Ectodermal cell (in vitro differentiated cells): Measurements from ENCODE around the gene DHRSX.
"Not testable (repeated sequence)": the region's sequence is repeated elsewhere in the genome, so short reads cannot be mapped to it uniquely, and the experiment has no call there.

ENCODE experiments used
- H3K27ac ChIP-seq: 2 replicates; pipeline ENCODE4 v1.7.0; 2013; ENCODE audit warnings: mild to moderate bottlenecking, low read depth, low read length; ENCODE audit not compliant: insufficient read depth, poor library complexity, severe bottlenecking
- H3K27me3 ChIP-seq: 2 replicates; pipeline ENCODE4 v1.7.0; 2013; ENCODE audit warnings: mild to moderate bottlenecking, low read length; ENCODE audit not compliant: insufficient read depth, control insufficient read depth, poor library complexity, severe bottlenecking
- H3K36me3 ChIP-seq: one replicate; pipeline ENCODE4 v1.7.0; 2013; ENCODE audit warnings: low read length; ENCODE audit not compliant: control insufficient read depth, insufficient read depth
- H3K4me1 ChIP-seq: one replicate; pipeline ENCODE4 v1.7.0; 2013; ENCODE audit warnings: low read length; ENCODE audit not compliant: control insufficient read depth, insufficient read depth
- H3K4me3 ChIP-seq: 2 replicates; pipeline ENCODE4 v1.7.0; 2013; ENCODE audit warnings: low read depth, low read length, control low read depth; ENCODE audit not compliant: insufficient read depth
- H3K9me3 ChIP-seq: 2 replicates; pipeline ENCODE4 v1.7.0; 2013; ENCODE audit warnings: mild to moderate bottlenecking, low read length, moderate library complexity; ENCODE audit not compliant: control insufficient read depth
- WGBS, 2 experiments: methylation state at CpG; one replicate each; pipeline ENCODE4 v1.1.7; 2013; ENCODE audit warnings: missing lambda C conversion rate in 2 of 2; 5-methylcytosine and 5-hydroxymethylcytosine counted together

DHRSX gene

DNA sequence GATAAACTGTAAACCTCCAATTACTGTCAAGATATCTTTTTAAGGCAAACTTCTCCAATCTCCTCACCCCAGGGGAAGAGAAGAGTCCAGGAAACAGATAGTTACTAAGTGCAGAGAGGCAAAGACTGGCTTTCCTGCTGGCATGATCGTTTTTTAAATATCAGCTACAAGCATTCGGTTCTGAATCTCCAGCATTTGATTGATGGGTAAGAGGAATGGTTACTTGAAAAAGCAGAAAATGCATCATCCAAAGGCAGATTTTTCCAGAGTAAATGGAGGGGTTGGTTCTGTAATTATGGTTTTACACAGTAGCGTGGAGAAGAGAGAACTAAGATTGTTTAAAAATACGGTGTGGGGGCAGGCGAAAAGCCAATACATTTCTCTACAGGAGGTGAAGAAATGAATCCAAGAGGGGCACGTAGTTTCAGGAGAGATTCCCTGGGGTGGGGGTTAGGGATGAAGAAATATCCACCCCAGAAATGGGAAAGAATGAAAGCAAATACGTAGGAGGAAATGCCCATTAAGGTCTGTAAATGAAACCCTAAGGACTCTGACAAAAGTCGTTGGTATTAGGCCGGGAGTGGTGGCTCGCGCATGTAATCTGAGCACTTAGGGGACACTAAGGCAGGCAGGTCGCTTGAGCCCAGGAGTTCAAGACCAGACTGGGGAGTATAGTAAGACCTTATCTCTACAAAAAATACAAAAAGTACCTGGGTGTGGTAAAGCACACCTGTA lies 248.3 kb downstream of the DHRSX start:
- Histone ChIP-seq H3K9me3 (no peaks in the 10 kb centered on the region), H3K27me3 (no peaks in the 10 kb centered on the region), H3K4me1 (no peaks in the 10 kb centered on the region), H3K4me3 (no peak overlapping the region), H3K36me3 (no peaks in the 10 kb centered on the region), H3K27ac (no peak overlapping the region)
- WGBS, 2 experiments: 94 to 97% methylated on average over 12 of the region's 12 CpGs

DNA sequence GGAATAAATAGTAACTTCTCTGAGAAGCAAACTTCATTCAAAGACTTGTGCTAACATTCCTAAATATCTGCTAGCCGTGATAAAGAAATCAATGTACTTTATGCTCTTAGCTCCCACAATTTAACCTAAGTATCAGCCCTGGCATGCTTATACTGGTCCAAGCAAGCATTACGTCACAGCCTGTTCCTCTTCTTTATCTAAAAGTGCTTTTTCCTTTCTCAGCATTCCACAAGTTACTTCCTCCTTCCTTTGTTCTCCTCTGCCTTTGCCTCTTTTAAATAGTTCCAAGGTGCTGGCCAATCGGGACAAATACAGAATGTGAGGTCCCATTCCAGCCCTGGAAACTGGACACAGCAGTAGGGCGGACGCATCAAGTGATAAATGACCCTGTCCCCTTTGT lies 249.6 kb downstream of the DHRSX start:
- no peaks in the 10 kb centered on the region for H3K9me3 ChIP-seq
- no peaks in the 10 kb centered on the region for H3K4me1 ChIP-seq
- H3K4me3 ChIP-seq: no peak overlapping the region
- no peaks in the 10 kb centered on the region for H3K27me3 ChIP-seq
- 92 to 93% methylated on average over 5 of the region's 5 CpGs for WGBS, 2 experiments
- no peaks in the 10 kb centered on the region for H3K36me3 ChIP-seq
- H3K27ac ChIP-seq: no peak overlapping the region

DNA sequence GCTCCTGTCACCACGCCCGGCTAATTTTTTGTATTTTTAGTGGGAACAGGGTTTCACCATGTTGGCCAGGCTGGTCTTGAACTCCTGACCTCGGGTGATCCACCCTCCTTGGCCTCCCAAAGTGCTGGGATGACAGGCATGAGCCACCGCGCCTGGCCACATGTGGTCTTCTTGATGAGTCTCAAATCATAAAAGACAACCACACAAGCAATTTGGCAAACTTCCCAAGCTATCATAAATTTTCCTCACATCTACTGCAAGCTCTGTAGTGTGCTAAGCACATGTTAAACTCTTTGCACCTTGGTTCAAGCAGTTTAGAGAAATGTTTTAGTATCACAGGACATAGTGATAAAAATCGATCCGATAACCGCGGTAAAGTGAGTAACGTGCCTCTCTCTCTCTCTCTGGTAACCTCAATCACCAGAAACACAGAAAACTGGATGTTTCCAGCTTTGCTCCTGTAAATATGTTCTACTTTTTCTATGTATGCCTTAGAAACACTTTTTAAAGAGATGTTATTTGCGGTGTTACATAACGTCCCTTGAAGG lies 256.8 kb downstream of the DHRSX start:
- 92 to 95% methylated on average over 12 of the region's 12 CpGs for WGBS, 2 experiments
- H3K4me1 ChIP-seq: no peaks in the 10 kb centered on the region
- no peak overlapping the region for H3K4me3 ChIP-seq
- H3K36me3 ChIP-seq: no peaks in the 10 kb centered on the region
- no peaks in the 10 kb centered on the region for H3K27me3 ChIP-seq
- H3K9me3 ChIP-seq: no peaks in the 10 kb centered on the region
- no peak overlapping the region for H3K27ac ChIP-seq

DNA sequence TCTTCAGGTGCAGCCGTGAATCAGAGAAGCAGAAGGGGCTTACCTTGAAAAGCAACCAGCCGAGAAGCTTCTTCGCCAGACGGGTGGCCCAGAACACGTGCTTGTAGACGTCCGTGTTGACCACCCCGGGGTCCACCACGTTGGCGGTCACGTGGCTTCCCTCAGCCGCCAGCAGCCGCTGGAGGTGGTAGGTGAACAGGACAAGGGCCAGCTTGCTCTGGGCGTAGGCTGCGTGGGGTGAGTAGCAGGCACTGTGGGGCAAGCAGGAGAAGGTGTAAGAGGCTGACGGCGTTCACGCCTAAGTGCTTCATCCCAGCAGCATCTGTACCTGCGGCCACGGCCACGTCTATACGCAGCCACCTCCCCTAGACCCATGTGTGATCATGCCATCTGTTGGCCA lies 257.8 kb downstream of the DHRSX start:
- no peak overlapping the region for H3K27ac ChIP-seq
- 93% methylated on average over 22 of the region's 22 CpGs for WGBS, 2 experiments

DNA sequence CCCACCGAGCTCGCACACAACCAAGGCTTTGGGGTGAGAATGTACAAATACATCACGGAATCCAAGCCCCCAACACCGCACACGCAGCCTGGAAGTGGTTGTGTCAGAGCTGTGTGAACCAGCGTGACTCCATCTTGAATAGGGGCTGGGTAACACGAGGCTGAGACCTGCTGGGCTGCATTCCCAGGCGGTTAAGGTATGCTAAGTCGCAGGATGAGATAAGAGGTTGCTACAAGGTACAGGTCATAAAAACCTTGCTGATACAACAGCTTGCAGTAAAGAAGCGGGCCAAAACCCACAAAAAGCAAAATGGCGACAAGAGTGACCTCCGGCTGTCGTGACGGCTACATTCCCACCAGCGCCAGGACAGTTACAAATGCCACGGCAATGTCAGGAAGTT lies 258.4 kb downstream of the DHRSX start:
- no peak overlapping the region for H3K4me3 ChIP-seq
- H3K27ac ChIP-seq: no peak overlapping the region
- H3K36me3 ChIP-seq: no peaks in the 10 kb centered on the region
- no peaks in the 10 kb centered on the region for H3K4me1 ChIP-seq
- H3K27me3 ChIP-seq: no peaks in the 10 kb centered on the region
- no peaks in the 10 kb centered on the region for H3K9me3 ChIP-seq
- WGBS, 2 experiments: 94 to 95% methylated on average over 16 of the region's 16 CpGs

More for the DNA sequence above, 257.8 kb downstream of the DHRSX start:
- Histone ChIP-seq H3K4me1 (no peaks in the 10 kb centered on the region), H3K9me3 (no peaks in the 10 kb centered on the region), H3K36me3 (no peaks in the 10 kb centered on the region), H3K4me3 (no peak overlapping the region), H3K27me3 (no peaks in the 10 kb centered on the region)

DNA sequence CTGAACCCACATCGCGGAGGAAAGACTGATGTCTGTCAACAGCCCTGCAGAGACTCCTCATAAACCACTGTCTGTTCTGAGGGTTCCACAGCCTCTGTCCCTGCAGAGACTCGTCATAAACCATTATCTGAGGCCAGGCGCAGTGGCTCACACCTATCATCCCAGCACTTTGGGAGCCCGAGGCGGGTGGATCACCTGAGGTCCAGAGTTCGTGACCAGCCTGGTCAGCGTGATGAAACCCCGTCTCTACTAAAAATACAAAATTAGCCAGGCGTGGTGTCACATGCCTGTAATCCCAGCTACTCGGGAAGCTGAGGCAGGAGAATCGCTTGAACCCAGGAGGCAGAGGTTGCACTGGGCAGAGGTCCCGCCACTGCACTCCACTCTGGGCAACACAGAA lies 259.3 kb downstream of the DHRSX start:
- not testable (repeated sequence) for H3K4me3 ChIP-seq, H3K27ac ChIP-seq, H3K4me1 ChIP-seq, H3K36me3 ChIP-seq, H3K27me3 ChIP-seq, H3K9me3 ChIP-seq
- WGBS, 2 experiments: 88 to 89% methylated on average over 13 of the region's 13 CpGs

DNA sequence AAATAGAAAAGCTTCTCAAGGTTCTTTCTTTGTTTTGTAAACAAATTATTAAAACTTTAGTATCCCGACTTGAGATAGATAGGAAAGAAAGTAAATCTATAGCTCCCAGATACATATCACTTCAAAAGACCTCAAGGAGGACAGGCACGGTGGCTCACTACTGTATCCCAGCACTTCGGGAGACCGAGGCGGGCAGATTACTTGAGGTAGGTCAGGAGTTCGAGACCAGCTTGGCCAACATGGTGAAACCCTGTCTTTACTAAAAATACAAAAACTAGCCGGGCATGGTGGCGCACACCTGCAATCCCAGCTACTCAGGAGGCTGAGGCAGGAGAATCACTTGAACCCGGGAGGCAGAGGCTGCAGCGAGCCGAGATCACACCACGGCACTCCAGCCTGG lies 260.0 kb downstream of the DHRSX start:
- not testable (repeated sequence) for H3K27ac ChIP-seq, H3K4me1 ChIP-seq, H3K36me3 ChIP-seq, H3K27me3 ChIP-seq, H3K9me3 ChIP-seq, H3K4me3 ChIP-seq
- WGBS, 2 experiments: 90 to 96% methylated on average over 11 to 12 of the region's 12 CpGs

DNA sequence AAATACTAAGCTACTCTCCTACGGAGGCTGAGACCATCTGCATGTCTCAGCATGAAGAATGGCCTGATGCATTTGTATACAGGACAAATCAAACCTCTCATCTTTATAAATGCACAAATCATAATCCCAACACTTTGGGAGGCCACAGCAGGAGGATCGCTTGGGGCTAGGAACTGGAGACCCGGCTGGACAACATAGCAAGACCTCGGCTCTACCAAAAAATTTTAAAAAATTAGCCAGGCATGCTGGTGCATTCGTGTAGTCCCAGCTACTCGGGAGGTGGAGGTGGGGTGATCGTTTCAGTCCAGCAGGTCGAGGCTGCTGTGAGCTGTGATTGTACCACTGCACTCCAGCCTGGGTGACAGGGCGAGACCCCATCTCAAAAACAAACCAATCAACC lies 262.8 kb downstream of the DHRSX start:
- Histone ChIP-seq H3K27me3 (no peaks in the 10 kb centered on the region), H3K4me1 (peaks cover 8% of the 10 kb centered on the region), H3K9me3 (no peaks in the 10 kb centered on the region), H3K36me3 (no peaks in the 10 kb centered on the region), H3K4me3 (no peak overlapping the region), H3K27ac (no peak overlapping the region)
- WGBS, 2 experiments: 85 to 93% methylated on average over 9 of the region's 9 CpGs

DNA sequence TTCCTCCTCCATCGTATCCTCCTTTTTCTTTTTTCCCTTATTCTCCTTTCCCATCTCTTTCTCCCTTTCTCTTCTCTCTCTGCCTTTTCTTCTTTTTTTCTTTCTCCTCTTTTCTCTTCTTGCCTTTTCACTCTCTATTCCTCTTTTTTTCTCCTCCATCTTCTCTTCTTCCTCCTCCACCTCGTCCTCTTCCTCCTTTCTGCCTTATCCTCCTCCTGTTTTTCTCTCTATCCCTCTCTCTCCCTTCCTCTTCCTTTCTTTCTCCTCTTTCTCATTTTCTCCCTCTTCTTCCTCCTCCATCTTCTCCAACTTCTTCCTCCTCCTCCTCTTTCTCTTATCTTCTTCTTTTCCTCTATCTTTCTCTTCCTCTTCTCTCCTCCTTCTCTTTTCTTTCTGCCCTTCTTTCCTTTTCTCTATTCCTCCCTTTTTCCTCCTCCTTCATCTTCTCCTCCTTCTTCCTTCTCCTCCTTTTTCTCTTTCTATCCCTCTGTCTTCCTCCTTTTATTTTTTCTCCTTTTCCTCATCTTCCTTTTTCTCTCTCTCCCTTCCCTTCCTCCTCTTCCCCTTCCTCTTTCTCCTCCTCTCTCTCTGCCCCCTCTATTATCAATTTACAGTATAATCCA lies 269.1 kb downstream of the DHRSX start:
- WGBS, 2 experiments: 91 to 94% methylated on average over 2 of the region's 2 CpGs

DNA sequence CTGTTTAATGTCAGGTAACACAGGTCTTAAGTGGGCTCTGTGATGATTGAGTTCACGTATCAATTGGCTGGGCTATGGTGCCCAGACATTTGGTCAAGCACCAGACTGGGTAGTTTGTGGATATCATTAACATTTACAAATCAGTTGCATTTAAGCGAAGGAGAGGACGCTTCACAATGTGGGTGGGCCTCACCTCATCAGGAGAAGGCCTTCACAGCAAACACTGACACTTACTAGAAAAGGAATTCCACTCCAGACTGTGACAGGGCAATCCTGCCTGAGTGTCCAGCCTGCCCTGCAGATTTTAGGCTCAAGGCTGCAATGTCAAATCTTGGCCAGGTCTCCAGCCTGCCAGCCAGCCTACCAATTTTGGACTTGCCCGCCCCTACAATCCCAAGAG lies 270.3 kb downstream of the DHRSX start:
- 91 to 94% methylated on average over 4 of the region's 4 CpGs for WGBS, 2 experiments
- no peaks in the 10 kb centered on the region for H3K36me3 ChIP-seq
- no peaks in the 10 kb centered on the region for H3K27me3 ChIP-seq
- no peaks in the 10 kb centered on the region for H3K9me3 ChIP-seq
- peaks cover 8% of the 10 kb centered on the region for H3K4me1 ChIP-seq
- H3K4me3 ChIP-seq: no peak overlapping the region
- H3K27ac ChIP-seq: no peak overlapping the region

More for the DNA sequence above, 269.1 kb downstream of the DHRSX start:
- H3K4me3 ChIP-seq: no peak overlapping the region
- no peaks in the 10 kb centered on the region for H3K27me3 ChIP-seq
- no peaks in the 10 kb centered on the region for H3K36me3 ChIP-seq
- no peak overlapping the region for H3K27ac ChIP-seq
- no peaks in the 10 kb centered on the region for H3K9me3 ChIP-seq
- peaks cover 8% of the 10 kb centered on the region for H3K4me1 ChIP-seq
